Mammary epithelial cell (primary cell): Measurements from ENCODE around the gene PRR36.

Source experiments
- EZH2 ChIP-seq: IDR thresholded peaks from 2 replicates; pipeline ENCODE4 v1.6.1; 2012; ENCODE audit warnings: low read length, inconsistent platforms, borderline replicate concordance
- TF ChIP-seq, protein P1 (sequence below), 2 donors: IDR thresholded peaks in 1 of 2; conservative IDR thresholded peaks in 1 of 2; 2 replicates each; pipeline ENCODE4 v1.5.1; 2011 to 2012; ENCODE audit warnings: inconsistent platforms in 2 of 2, low read length in 2 of 2, mild to moderate bottlenecking in 2 of 2, control low read depth in 1 of 2, low read depth in 1 of 2; ENCODE audit not compliant: insufficient read depth in 1 of 2; ENCODE audit errors: extremely low read depth in 1 of 2

DNA sequence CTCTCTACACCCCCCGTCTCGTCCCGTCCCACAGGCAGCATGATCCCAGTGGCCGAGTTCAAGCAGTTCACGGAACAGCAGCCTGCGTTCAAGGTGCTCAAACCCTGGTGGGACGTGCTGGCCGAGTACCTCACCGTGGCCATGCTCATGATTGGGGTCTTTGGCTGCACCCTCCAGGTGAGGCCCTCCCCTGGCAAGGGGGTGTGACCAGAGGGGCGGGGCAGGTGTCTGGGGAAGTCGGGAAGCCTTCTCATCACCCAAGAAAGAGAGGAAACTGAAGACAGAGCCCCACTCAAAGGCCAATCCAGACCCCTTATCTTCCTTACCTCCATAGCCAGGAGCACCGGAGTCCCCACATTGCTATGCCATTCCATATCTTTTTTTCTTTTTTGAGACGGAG is 21.4 kb upstream of the PRR36 start:
- TF ChIP-seq, protein P1, sequence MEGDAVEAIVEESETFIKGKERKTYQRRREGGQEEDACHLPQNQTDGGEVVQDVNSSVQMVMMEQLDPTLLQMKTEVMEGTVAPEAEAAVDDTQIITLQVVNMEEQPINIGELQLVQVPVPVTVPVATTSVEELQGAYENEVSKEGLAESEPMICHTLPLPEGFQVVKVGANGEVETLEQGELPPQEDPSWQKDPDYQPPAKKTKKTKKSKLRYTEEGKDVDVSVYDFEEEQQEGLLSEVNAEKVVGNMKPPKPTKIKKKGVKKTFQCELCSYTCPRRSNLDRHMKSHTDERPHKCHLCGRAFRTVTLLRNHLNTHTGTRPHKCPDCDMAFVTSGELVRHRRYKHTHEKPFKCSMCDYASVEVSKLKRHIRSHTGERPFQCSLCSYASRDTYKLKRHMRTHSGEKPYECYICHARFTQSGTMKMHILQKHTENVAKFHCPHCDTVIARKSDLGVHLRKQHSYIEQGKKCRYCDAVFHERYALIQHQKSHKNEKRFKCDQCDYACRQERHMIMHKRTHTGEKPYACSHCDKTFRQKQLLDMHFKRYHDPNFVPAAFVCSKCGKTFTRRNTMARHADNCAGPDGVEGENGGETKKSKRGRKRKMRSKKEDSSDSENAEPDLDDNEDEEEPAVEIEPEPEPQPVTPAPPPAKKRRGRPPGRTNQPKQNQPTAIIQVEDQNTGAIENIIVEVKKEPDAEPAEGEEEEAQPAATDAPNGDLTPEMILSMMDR (conservative IDR thresholded peaks at IDR 0.05 in 1 of 2, IDR thresholded peaks at IDR 0.05 in 1 of 2; ENCODE audit: extremely low read depth in 1 of 2, insufficient read depth in 1 of 2, low read depth in 1 of 2, low read length in 2 of 2), result no peak
- TF ChIP-seq EZH2, result no peak
